ENCODE data around the gene RREB1.

DNA sequence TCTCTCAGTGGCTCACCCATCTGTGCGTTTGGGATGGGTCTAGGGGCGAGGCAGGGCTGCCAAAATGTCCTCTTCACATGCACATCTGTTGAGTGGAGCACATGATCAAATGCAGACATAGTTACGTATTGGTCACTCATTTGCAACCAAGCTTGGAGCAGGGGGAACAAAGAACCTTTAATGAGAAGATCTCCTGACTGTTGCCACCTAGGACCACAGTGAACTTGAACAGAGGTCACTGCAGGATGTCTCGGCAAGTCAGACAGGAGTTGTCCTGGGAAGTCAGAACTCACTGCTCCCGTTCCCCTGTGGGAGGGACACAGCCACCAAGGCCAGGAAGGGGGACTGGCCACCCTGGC lies 131.8 kb downstream of the RREB1 start:
- TF ChIP-seq, protein P1, sequence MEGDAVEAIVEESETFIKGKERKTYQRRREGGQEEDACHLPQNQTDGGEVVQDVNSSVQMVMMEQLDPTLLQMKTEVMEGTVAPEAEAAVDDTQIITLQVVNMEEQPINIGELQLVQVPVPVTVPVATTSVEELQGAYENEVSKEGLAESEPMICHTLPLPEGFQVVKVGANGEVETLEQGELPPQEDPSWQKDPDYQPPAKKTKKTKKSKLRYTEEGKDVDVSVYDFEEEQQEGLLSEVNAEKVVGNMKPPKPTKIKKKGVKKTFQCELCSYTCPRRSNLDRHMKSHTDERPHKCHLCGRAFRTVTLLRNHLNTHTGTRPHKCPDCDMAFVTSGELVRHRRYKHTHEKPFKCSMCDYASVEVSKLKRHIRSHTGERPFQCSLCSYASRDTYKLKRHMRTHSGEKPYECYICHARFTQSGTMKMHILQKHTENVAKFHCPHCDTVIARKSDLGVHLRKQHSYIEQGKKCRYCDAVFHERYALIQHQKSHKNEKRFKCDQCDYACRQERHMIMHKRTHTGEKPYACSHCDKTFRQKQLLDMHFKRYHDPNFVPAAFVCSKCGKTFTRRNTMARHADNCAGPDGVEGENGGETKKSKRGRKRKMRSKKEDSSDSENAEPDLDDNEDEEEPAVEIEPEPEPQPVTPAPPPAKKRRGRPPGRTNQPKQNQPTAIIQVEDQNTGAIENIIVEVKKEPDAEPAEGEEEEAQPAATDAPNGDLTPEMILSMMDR (IDR thresholded peaks at IDR 0.05; ENCODE audit: low read depth, low read length, poor library complexity, severe bottlenecking) = no peak
- no peak for TF ChIP-seq EZH2phosphoT487 (IDR thresholded peaks at IDR 0.05; ENCODE audit: borderline replicate concordance, low read length)
